H9 (cell line): Measurements from ENCODE around the gene CCK. TPM values are rescaled to one million over a fixed set of nuclear protein-coding genes. Genes with fewer than 3 reads are reported as not detected.

Experiments
- DNase-seq: peaks from one replicate; pipeline ENCODE4 v3.0.0-alpha.2; 2017
- H2AFZ ChIP-seq: one replicate; pipeline ENCODE4 v1.6.1; 2013; ENCODE audit warnings: mild to moderate bottlenecking, low read length, control low read depth, moderate library complexity
- H2AK5ac ChIP-seq: 2 replicates; pipeline ENCODE4 v1.6.1; 2013; ENCODE audit warnings: low read length, control low read depth, mixed read lengths; ENCODE audit not compliant: insufficient read length
- H2BK120ac ChIP-seq: one replicate; pipeline ENCODE4 v1.6.1; 2013; ENCODE audit warnings: low read depth, mild to moderate bottlenecking, low read length, control low read depth, inconsistent platforms; ENCODE audit not compliant: poor library complexity, severe bottlenecking
- H2BK12ac ChIP-seq: 2 replicates; pipeline ENCODE4 v1.6.1; 2013; ENCODE audit warnings: low read length, control low read depth, mixed read lengths, low read depth; ENCODE audit not compliant: insufficient read length
- H2BK15ac ChIP-seq: 2 replicates; pipeline ENCODE4 v1.6.1; 2013; ENCODE audit warnings: low read depth, low read length, control low read depth
- H2BK20ac ChIP-seq: one replicate; pipeline ENCODE4 v1.6.1; 2013; ENCODE audit warnings: low read depth, mild to moderate bottlenecking, low read length, control low read depth, inconsistent platforms; ENCODE audit not compliant: poor library complexity, severe bottlenecking
- H2BK5ac ChIP-seq: 2 replicates; pipeline ENCODE4 v1.6.1; 2013; ENCODE audit warnings: low read length, control low read depth, mixed read lengths; ENCODE audit not compliant: insufficient read length
- H3K14ac ChIP-seq: 2 replicates; pipeline ENCODE4 v1.6.1; 2013; ENCODE audit warnings: low read length, control low read depth; ENCODE audit not compliant: insufficient read depth
- H3K18ac ChIP-seq: 2 replicates; pipeline ENCODE4 v1.6.1; 2013; ENCODE audit warnings: low read depth, mild to moderate bottlenecking, mixed read lengths, low read length, control low read depth; ENCODE audit not compliant: insufficient read length
- H3K23ac ChIP-seq: 2 replicates; pipeline ENCODE4 v1.6.1; 2013; ENCODE audit warnings: low read length, control low read depth, mixed read lengths, low read depth; ENCODE audit not compliant: insufficient read length
- H3K23me2 ChIP-seq: 2 replicates; pipeline ENCODE4 v1.6.1; 2013; ENCODE audit warnings: low read depth, mild to moderate bottlenecking, mixed read lengths, low read length, control low read depth; ENCODE audit not compliant: insufficient read length, poor library complexity, severe bottlenecking
- H3K27ac ChIP-seq: 2 replicates; pipeline ENCODE4 v1.5.1; 2013; ENCODE audit warnings: low read length, control low read depth, mixed read lengths, low read depth; ENCODE audit not compliant: insufficient read length
- H3K27me3 ChIP-seq: 2 replicates; pipeline ENCODE4 v1.6.1; 2013; ENCODE audit warnings: low read length, control low read depth, inconsistent platforms; ENCODE audit not compliant: insufficient read depth
- H3K4ac ChIP-seq: 2 replicates; pipeline ENCODE4 v1.6.1; 2013; ENCODE audit warnings: low read depth, mild to moderate bottlenecking, control low read depth, inconsistent platforms, low read length, moderate library complexity
- H3K4me1 ChIP-seq: 2 replicates; pipeline ENCODE4 v1.6.1; 2013; ENCODE audit warnings: low read length, control low read depth, inconsistent platforms; ENCODE audit not compliant: insufficient read depth
- H3K4me2 ChIP-seq: 2 replicates; pipeline ENCODE4 v1.6.1; 2013; ENCODE audit warnings: low read length, control low read depth, mixed read lengths; ENCODE audit not compliant: insufficient read length, insufficient read depth
- H3K56ac ChIP-seq: 2 replicates; pipeline ENCODE4 v1.6.1; 2013; ENCODE audit warnings: low read depth, mild to moderate bottlenecking, mixed read lengths, low read length, control low read depth; ENCODE audit not compliant: insufficient read length
- H3K79me1 ChIP-seq: 2 replicates; pipeline ENCODE4 v1.6.1; 2013; ENCODE audit warnings: low read depth, mild to moderate bottlenecking, moderate library complexity, low read length, control low read depth, inconsistent platforms; ENCODE audit not compliant: insufficient read depth, poor library complexity, severe bottlenecking
- H3K79me2 ChIP-seq: 2 replicates; pipeline ENCODE4 v1.6.1; 2013; ENCODE audit warnings: low read length, control low read depth, inconsistent platforms; ENCODE audit not compliant: insufficient read depth
- H3K9ac ChIP-seq: 2 replicates; pipeline ENCODE4 v1.6.1; 2013; ENCODE audit warnings: low read length, control low read depth, mixed read lengths; ENCODE audit not compliant: insufficient read length; ENCODE audit errors: extremely low read depth
- H3K9me3 ChIP-seq: one replicate; pipeline ENCODE4 v1.6.1; 2013; ENCODE audit warnings: low read depth, low read length, inconsistent platforms; ENCODE audit not compliant: control insufficient read depth
- H3T11ph ChIP-seq: one replicate; pipeline ENCODE4 v1.6.1; 2013; ENCODE audit warnings: mild to moderate bottlenecking, low read length, control low read depth, inconsistent platforms
- H4K20me1 ChIP-seq: one replicate; pipeline ENCODE4 v1.6.1; 2013; ENCODE audit not compliant: control insufficient read depth, insufficient read length, insufficient read depth
- H4K5ac ChIP-seq: 2 replicates; pipeline ENCODE4 v1.6.1; 2013; ENCODE audit warnings: low read depth, mild to moderate bottlenecking, mixed read lengths, low read length, control low read depth; ENCODE audit not compliant: insufficient read length
- H4K8ac ChIP-seq: replicated peaks from 2 replicates; pipeline ENCODE4 v1.6.1; 2013; ENCODE audit warnings: low read length, control low read depth, mixed read lengths, low read depth; ENCODE audit not compliant: insufficient read length
- H4K91ac ChIP-seq: 2 replicates; pipeline ENCODE4 v1.6.1; 2013; ENCODE audit warnings: low read depth, mild to moderate bottlenecking, moderate library complexity, mixed read lengths, low read length, control low read depth; ENCODE audit not compliant: insufficient read length
- H3K27ac Mint-ChIP-seq, 3 experiments: 2 replicates in 2 of 3; 3 replicates in 1 of 3; pipeline ENCODE4 v1.8.0; 2020 to 2021; ENCODE audit warnings: mixed read lengths in 3 of 3, mild to moderate bottlenecking in 1 of 3, moderate library complexity in 1 of 3
- H3K27me3 Mint-ChIP-seq: 2 replicates; pipeline ENCODE4 v1.8.0; 2021; ENCODE audit warnings: low read depth, mild to moderate bottlenecking, moderate library complexity, mixed read lengths
- H3K36me3 Mint-ChIP-seq, 3 experiments: 2 replicates in 2 of 3; 3 replicates in 1 of 3; pipeline ENCODE4 v1.8.0; 2020 to 2021; ENCODE audit warnings: low read depth in 3 of 3, mixed read lengths in 3 of 3; ENCODE audit not compliant: insufficient read depth in 1 of 3
- H3K4me1 Mint-ChIP-seq, 2 experiments: 2 replicates each; pipeline ENCODE4 v1.8.0; 2020; ENCODE audit warnings: mixed read lengths in 2 of 2
- H3K4me3 Mint-ChIP-seq, 2 experiments: 2 replicates in 1 of 2; 3 replicates in 1 of 2; pipeline ENCODE4 v1.8.0; 2020 to 2021; ENCODE audit warnings: mild to moderate bottlenecking in 2 of 2, mixed read lengths in 2 of 2, moderate library complexity in 1 of 2
- H3K9me3 Mint-ChIP-seq, 2 experiments: 2 replicates in 1 of 2; 3 replicates in 1 of 2; pipeline ENCODE4 v1.8.0; 2020; ENCODE audit warnings: mild to moderate bottlenecking in 2 of 2, mixed read lengths in 2 of 2, moderate library complexity in 1 of 2
- CTCF ChIP-seq: fragments of 200-600 bp; sonication (generic); conservative IDR thresholded peaks from 3 replicates; pipeline ENCODE4 v1.8.0; 2021; ENCODE audit warnings: antibody characterized with exemption, mild to moderate bottlenecking
- whole genome bisulfite sequencing: extraction: QIAGEN DNeasy Blood & Tissue Kit; methylation state at CpG from one replicate; pipeline ENCODE4 v1.1.7; 2013; ENCODE audit warnings: missing lambda C conversion rate, low lambda C conversion rate, mixed read lengths; ENCODE audit not compliant: insufficient read length; ENCODE audit errors: extremely low coverage; 5-methylcytosine and 5-hydroxymethylcytosine counted together
- total RNA-seq: library from RNA; stranded (reverse); gene quantifications from 2 replicates; pipeline ENCODE4 v1.2.1, GENCODE V29; 2021

The CCK gene
- total RNA-seq, 1 experiment from 2014 or later, result 0.37 TPM

- Histone ChIP-seq H3K79me2 (no peaks in the 10 kb centered on the region), H2AFZ (no peak overlapping the region), H3K23me2 (no peaks in the 10 kb centered on the region), H4K5ac (no peak overlapping the region), H2AK5ac (no peak overlapping the region), H3K27me3 (no peaks in the 10 kb centered on the region), H3K23ac (no peak overlapping the region), H3K79me1 (no peaks in the 10 kb centered on the region), H2BK20ac (no peak overlapping the region), H4K8ac (no peak overlapping the region), H3K4me2 (no peak overlapping the region), H3K9me3 (no peaks in the 10 kb centered on the region), H3K4ac (no peak overlapping the region), H3K9ac (no peak overlapping the region), H2BK15ac (no peak overlapping the region), H4K91ac (no peak overlapping the region), H3K27ac (no peak overlapping the region), H3K56ac (no peak overlapping the region), H3K4me1 (no peaks in the 10 kb centered on the region), H2BK5ac (no peak overlapping the region), H3T11ph (no peak overlapping the region), H3K14ac (no peak overlapping the region), H2BK12ac (no peak overlapping the region), H3K18ac (no peak overlapping the region), H4K20me1 (no peaks in the 10 kb centered on the region), H2BK120ac (no peak overlapping the region)
- H3K4me3 Mint-ChIP-seq, result no peak overlapping the region
- DNase-seq, result no peak
- no peaks in the 10 kb centered on the region for H3K27me3 Mint-ChIP-seq
- no peaks in the 10 kb centered on the region for H3K9me3 Mint-ChIP-seq
- H3K4me1 Mint-ChIP-seq, result peaks cover 11 to 17% of the 10 kb centered on the region in 2 experiments
- WGBS, result no CpG with 5 or more reads among the region's 4 CpGs
- H3K36me3 Mint-ChIP-seq, result peaks cover 8 to 29% (median 20%) of the 10 kb centered on the region in 3 experiments; a peak in 6 of 7 replicates
- peak overlapping the region in 1 of 3 experiments; percentile 65; a peak in 2 of 7 replicates for H3K27ac Mint-ChIP-seq
- TF ChIP-seq CTCF, result no peak
Observed at GRCh38 chr3:42216302-42216701, 49.7 kb downstream of the CCK start.
